Measurements from ENCODE around the gene GLS.

Gene GLS

GRCh38 chr2:191009541-191010374, 129.1 kb downstream of the GLS start:
- Histone ChIP-seq H3K36me3 (ENCODE audit: insufficient read depth, low read length) (peaks cover 59% of the 10 kb centered on the region), H3K9ac (ENCODE audit: low read depth, low read length) (no peak overlapping the region), H3K4me3 (ENCODE audit: low read length) (no peak overlapping the region), H3K9me3 (ENCODE audit: insufficient read depth, low read depth, low read length) (no peaks in the 10 kb centered on the region), H3K27ac (ENCODE audit: low read depth, low read length) (no peak overlapping the region), H3K4me1 (ENCODE audit: insufficient read depth, low read length) (peaks cover 5% of the 10 kb centered on the region; the same call in 1 of the 2 replicates), H3K27me3 (ENCODE audit: insufficient read depth, low read length) (peaks cover 3% of the 10 kb centered on the region)
- 91% methylated on average over 4 of the region's 4 CpGs for WGBS

DNA sequence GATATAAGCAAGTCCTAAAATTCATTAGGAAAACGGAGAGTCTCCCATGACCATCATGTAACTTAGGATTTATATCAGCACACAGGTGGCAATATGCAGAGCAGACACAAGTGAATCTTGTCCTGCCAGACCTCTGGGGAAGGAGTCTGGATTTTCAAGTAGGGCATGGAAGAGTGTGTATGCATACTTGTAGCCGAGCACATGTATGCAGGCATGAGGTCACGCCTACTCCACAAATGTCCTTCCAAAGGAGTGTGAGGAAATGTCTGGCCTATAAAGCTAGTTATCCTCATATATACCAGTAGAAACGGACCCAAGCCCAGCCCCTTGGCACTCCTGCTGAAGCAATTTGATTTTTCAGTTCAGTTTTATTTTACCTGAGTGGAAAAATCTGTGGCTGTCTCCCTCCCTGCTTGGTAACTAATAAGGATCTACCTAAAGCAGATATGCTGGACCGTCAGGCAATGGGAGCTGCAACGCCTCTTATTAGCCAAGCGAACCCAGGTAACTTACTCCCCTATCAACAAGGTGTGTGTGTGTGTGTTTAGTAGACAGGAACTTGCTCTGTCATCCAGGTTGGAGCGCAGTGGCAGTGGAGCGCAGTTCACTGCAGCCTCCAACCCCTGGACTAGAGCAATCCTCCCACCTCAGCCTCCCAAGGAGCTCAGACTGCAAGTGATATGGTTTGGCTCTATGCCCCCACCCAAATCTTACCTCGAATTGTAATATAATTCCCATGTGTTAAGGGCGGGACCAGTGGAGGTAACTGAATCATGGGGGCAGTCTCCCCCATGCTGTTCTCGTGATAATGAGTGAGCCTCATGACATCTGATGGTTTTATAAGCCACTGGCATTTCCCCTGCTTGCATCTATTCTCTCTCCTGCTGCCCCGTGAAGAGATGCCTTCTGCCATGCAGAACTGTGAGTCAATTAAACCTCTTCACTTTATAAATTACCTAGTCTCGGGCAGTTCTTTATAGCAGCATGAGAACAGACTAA, 130.6 kb downstream of the GLS start:
- WGBS, result 91% methylated on average over 14 of the region's 14 CpGs
- Histone ChIP-seq H3K36me3 (ENCODE audit: insufficient read depth, low read length) (peaks cover 45% of the 10 kb centered on the region), H3K4me3 (ENCODE audit: low read length) (no peak overlapping the region), H3K27me3 (ENCODE audit: insufficient read depth, low read length) (peaks cover 18% of the 10 kb centered on the region), H3K27ac (ENCODE audit: low read depth, low read length) (no peak overlapping the region), H3K9ac (ENCODE audit: low read depth, low read length) (no peak overlapping the region), H3K4me1 (ENCODE audit: insufficient read depth, low read length) (peaks cover 5% of the 10 kb centered on the region; the same call in 1 of the 2 replicates), H3K9me3 (ENCODE audit: insufficient read depth, low read depth, low read length) (no peaks in the 10 kb centered on the region; the same call in 1 of the 2 replicates)

DNA sequence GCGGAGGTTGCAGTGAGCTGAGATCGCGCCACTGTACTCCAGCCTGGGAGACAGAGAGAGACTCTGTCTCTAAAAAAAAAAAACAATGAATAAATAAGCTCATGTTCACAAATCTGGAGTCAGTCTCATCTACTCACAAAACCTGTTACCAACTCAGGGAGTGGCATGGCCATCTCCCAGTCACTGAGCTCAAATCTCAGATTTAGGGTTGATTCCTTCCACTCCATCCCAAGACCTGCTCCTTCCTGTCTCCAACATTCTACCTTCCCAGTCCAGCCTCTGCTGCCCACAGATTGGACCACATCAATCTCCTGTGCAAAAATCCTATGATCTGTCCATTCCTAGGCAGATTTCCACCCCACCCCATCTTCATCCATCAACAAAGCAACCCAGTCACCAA, 131.7 kb downstream of the GLS start:
- H3K9me3 ChIP-seq (ENCODE audit: insufficient read depth, low read depth, low read length), result no peaks in the 10 kb centered on the region; the same call in 1 of the 2 replicates
- peaks cover 29% of the 10 kb centered on the region for H3K27me3 ChIP-seq (ENCODE audit: insufficient read depth, low read length)
- H3K4me1 ChIP-seq (ENCODE audit: insufficient read depth, low read length), result peaks cover 5% of the 10 kb centered on the region; the same call in 1 of the 2 replicates
- H3K9ac ChIP-seq (ENCODE audit: low read depth, low read length), result no peak overlapping the region
- no peak overlapping the region for H3K27ac ChIP-seq (ENCODE audit: low read depth, low read length)
- peaks cover 33% of the 10 kb centered on the region for H3K36me3 ChIP-seq (ENCODE audit: insufficient read depth, low read length)
- H3K4me3 ChIP-seq (ENCODE audit: low read length), result no peak overlapping the region; the same call in 1 of the 2 replicates
- WGBS, result over 99% methylated on average over 3 of the region's 3 CpGs

DNA sequence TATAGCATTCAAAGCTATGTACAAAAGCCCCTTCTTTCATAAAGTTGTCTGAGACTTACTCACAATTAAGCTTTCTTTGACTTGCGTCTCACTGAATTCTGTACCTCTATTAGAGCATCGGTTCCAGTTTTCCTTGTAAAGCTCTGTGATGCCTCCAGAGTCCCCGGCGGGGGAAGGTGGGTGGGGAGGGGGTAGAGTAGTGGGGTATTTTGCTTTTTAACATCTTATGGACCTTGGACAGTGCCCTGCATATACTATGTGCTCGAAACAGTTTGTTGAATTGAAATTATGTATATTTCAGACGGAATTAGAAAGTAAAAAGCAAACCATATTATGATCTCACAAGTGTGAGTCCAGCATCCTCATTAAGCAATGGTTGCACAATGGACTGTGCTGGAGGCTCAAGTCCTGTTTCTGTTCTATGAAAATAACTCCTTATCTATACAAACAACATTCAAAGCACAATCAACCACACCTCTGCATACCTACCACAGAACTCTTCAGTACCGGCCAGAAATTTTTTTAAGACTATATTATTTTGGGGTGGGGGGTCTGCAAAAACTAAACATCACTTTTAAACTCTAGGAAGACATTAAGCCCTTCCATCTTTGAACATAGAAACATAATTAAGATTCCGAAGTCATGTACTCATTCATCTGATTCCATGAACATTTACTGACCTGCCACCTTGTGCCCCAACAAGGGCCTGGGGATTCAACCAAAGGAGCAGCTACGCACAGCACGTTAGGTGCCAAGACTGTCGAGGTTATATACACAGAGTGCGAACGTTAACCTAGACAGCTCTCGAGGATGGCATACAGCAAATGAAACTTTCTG, 132.4 kb downstream of the GLS start:
- 55% methylated on average over 13 of the region's 14 CpGs for WGBS
- Histone ChIP-seq H3K27me3 (ENCODE audit: insufficient read depth, low read length) (peaks cover 33% of the 10 kb centered on the region), H3K27ac (ENCODE audit: low read depth, low read length) (no peak overlapping the region)

DNA sequence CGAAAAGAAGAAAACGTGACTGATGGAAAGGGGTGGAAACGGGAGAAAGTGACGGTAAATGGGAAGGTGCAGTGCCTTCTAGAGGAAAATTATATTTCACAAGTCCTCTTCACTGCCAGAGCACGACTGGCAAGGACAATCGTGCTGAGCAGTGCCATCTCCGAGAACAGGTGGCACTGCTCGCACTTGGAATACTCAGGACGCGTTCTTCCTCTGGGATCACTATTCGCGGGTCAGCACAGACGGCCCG, 133.0 kb downstream of the GLS start:
- H3K4me1 ChIP-seq (ENCODE audit: insufficient read depth, low read length), result peaks cover 5% of the 10 kb centered on the region; the same call in 1 of the 2 replicates
- peaks cover 21% of the 10 kb centered on the region for H3K36me3 ChIP-seq (ENCODE audit: insufficient read depth, low read length)
- peak overlapping the region; percentile 92 for H3K4me3 ChIP-seq (ENCODE audit: low read length)
- H3K27ac ChIP-seq (ENCODE audit: low read depth, low read length), result peak overlapping the region; percentile 67; the same call in 1 of the 2 replicates
- H3K9ac ChIP-seq (ENCODE audit: low read depth, low read length), result peak overlapping the region; percentile 74
- H3K27me3 ChIP-seq (ENCODE audit: insufficient read depth, low read length), result peaks cover 39% of the 10 kb centered on the region
- H3K9me3 ChIP-seq (ENCODE audit: insufficient read depth, low read depth, low read length), result no peaks in the 10 kb centered on the region; the same call in 1 of the 2 replicates
- WGBS, result 2% methylated on average over 14 of the region's 14 CpGs

More for the DNA sequence above, 132.4 kb downstream of the GLS start:
- Histone ChIP-seq H3K36me3 (ENCODE audit: insufficient read depth, low read length) (peaks cover 26% of the 10 kb centered on the region), H3K4me1 (ENCODE audit: insufficient read depth, low read length) (peaks cover 5% of the 10 kb centered on the region; the same call in 1 of the 2 replicates), H3K9me3 (ENCODE audit: insufficient read depth, low read depth, low read length) (no peaks in the 10 kb centered on the region; the same call in 1 of the 2 replicates), H3K9ac (ENCODE audit: low read depth, low read length) (peak overlapping the region; percentile 74), H3K4me3 (ENCODE audit: low read length) (peak overlapping the region; percentile 92)

DNA sequence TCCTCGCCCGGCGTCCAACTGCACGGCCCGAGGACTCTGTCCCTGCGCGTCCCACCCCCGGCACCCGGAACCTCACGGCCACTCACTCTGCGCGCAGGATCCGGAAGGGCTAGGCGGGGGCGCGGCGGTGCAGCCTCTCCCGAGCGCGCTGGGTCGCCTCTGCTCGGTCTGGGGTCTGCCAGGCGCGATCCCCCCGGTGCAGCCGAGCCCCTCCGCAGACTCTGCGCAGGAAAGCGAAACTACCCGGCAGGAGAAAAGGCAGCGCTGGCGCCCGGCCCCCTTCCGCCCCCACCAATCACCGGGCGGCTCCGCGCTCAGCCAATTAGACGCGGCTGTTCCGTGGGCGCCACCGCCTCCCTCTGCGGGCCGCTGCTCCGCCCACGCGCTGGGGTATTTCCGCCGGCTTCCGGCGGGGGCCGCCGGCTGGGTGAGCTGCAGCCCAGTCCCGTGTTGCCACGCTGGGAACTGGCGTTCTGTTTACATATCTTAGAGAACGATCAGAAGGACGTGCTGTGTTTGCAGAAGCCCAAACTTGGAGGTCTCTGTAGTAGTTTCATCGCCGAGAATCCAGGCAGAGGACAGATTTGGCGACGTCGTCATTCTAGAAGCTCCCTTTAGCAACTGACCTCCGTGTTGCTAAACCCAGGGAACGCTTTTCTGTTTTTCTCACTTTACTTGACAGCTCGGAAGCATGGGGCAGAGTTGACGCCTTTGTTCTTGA, 133.5 kb downstream of the GLS start, which contains the start of gene STAT1:
TSS of gene STAT1 (minus strand) at position 240 of the 721 bp plus-strand sequence. CDS start 4,168 bp downstream, outside the sequence.
- peaks cover 5% of the 10 kb centered on the region; the same call in 1 of the 2 replicates for H3K4me1 ChIP-seq (ENCODE audit: insufficient read depth, low read length)
- peak within 1 kb of the TSS; percentile 67; the same call in 1 of the 2 replicates for H3K27ac ChIP-seq (ENCODE audit: low read depth, low read length)
- H3K36me3 ChIP-seq (ENCODE audit: insufficient read depth, low read length), result peaks cover 16% of the 10 kb centered on the region
- H3K4me3 ChIP-seq (ENCODE audit: low read length), result peak within 1 kb of the TSS; percentile 92
- peaks cover 43% of the 10 kb centered on the region for H3K27me3 ChIP-seq (ENCODE audit: insufficient read depth, low read length)
- 2% methylated on average over 68 of the region's 68 CpGs for WGBS
- no peaks in the 10 kb centered on the region; the same call in 1 of the 2 replicates for H3K9me3 ChIP-seq (ENCODE audit: insufficient read depth, low read depth, low read length)
- H3K9ac ChIP-seq (ENCODE audit: low read depth, low read length), result peak within 1 kb of the TSS; percentile 74

DNA sequence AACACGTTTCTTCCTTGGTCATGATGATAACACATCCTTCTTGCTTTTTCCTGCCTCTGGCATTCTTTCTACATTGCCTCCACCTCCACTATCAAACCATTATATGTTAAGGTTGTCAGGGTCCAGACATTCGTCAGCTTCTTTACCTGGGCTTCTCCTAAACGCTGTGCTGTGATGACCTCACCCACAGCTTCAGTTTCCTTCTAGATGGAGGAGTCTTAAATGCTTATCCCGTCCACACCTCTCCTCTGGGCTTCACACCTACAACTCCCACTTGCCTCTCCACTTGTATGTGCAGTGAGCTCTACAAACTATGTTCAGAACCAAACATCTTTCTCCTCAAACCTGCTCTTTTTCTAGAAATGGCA, 134.0 kb downstream of the GLS start:
- H3K27me3 ChIP-seq (ENCODE audit: insufficient read depth, low read length), result peaks cover 49% of the 10 kb centered on the region
- no peaks in the 10 kb centered on the region; the same call in 1 of the 2 replicates for H3K9me3 ChIP-seq (ENCODE audit: insufficient read depth, low read depth, low read length)
- peak overlapping the region; percentile 92 for H3K4me3 ChIP-seq (ENCODE audit: low read length)
- H3K9ac ChIP-seq (ENCODE audit: low read depth, low read length), result no peak overlapping the region
- 50% methylated on average over 4 of the region's 4 CpGs for WGBS
- H3K36me3 ChIP-seq (ENCODE audit: insufficient read depth, low read length), result peaks cover 10% of the 10 kb centered on the region
- peaks cover 6% of the 10 kb centered on the region; the same call in 1 of the 2 replicates for H3K4me1 ChIP-seq (ENCODE audit: insufficient read depth, low read length)
- no peak overlapping the region; the same call in 1 of the 2 replicates for H3K27ac ChIP-seq (ENCODE audit: low read depth, low read length)
